C1 segment of cervical spinal cord (tissue), 14 donors: ENCODE results near the gene TTC13.
"Not testable (repeated sequence)": the region's sequence is repeated elsewhere in the genome, so short reads cannot be mapped to it uniquely, and the experiment has no call there.

ENCODE experiments used
- DNase-seq, 14 donors: peaks; one replicate each; lab custom pipeline; 2025; lab: John Stamatoyannopoulos, UW

TTC13 gene

DNA sequence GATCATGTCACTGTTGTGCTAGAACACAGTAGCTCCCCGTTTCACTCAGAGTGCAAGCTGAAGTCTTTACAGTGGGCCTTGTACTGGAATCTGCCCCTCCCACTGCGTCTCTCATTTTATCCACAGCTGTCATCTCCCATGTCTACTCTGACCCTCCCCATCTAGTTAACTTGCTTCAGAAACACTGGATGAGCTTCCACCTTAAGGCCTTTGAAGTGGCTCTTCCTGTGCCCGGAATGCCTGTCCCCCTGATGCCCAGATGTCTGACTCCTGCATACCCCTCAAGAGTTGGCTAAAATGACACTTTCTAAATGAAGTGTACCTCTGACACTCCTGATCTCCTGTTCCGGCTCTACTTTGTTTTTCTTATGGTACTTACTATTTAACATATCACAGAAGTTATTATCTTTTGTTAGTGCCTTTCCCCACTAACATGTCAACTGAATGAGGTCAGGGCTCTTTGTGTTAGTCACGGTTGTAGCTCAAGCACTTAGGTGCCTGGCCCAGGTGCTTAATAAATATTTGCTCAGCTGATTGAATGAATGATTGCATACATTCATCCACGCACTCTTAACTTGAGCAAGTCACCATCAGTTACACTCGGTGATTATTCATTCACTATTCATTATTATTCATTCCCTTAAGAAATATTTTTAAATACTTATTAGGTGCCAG lies 13.6 kb upstream of the TTC13 start:
- DNase-seq: no peak

GRCh38 chr1:230987448-230987847 lies 8.8 kb upstream of the TTC13 start:
- DNase-seq: no peak

DNA sequence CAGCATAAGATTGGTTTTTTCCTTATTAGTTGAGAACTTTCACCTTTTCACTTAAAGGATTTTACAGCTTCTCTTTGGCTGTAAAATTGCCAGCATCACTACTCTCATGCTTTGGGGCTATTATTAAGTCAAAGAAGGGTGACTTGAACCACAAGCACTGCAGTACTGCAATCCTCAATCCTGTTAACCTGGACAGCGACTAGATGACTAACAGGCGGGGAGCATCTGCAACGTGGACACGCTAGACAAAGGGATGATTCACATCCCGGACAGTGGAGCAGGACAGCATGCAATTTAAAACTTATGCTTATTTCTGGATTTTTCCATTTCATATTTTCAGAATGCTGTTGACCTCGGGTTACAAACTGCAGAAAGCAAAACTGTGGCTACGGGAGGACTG lies 8.3 kb upstream of the TTC13 start:
- peak in 1 of 14 donors; percentile 34 for DNase-seq

- DNase-seq: no peak
Observed at GRCh38 chr1:230985711-230986110, 7.0 kb upstream of the TTC13 start.

- DNase-seq: not testable (repeated sequence)
Observed at GRCh38 chr1:230984622-230985515, 6.2 kb upstream of the TTC13 start.

DNA sequence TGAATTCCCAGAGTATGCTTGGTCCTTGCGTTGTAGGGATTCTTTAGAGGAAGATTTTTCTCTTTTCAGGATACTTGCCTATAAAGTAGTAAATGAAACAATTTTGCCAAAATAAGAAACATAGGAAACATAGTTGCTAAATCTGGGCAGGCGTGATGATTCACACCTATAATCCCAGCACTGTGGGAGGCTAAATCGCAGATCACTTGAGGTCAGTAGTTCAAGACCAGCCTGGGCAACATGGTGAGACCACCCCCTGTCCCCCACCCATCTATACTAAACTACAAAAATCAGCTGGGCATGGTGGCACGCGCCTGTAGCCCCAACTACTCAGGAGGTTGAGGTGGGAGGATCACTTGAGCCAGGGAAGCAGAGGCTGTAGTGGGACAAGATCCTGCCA lies 5.2 kb upstream of the TTC13 start:
- no peak for DNase-seq

GRCh38 chr1:230982696-230983095 lies 4.0 kb upstream of the TTC13 start:
- no peak for DNase-seq

GRCh38 chr1:230979952-230980351 lies 1.3 kb upstream of the TTC13 start:
- no peak for DNase-seq

GRCh38 chr1:230979389-230979716 lies 692 bp upstream of the TTC13 start:
- DNase-seq: no peak

DNA sequence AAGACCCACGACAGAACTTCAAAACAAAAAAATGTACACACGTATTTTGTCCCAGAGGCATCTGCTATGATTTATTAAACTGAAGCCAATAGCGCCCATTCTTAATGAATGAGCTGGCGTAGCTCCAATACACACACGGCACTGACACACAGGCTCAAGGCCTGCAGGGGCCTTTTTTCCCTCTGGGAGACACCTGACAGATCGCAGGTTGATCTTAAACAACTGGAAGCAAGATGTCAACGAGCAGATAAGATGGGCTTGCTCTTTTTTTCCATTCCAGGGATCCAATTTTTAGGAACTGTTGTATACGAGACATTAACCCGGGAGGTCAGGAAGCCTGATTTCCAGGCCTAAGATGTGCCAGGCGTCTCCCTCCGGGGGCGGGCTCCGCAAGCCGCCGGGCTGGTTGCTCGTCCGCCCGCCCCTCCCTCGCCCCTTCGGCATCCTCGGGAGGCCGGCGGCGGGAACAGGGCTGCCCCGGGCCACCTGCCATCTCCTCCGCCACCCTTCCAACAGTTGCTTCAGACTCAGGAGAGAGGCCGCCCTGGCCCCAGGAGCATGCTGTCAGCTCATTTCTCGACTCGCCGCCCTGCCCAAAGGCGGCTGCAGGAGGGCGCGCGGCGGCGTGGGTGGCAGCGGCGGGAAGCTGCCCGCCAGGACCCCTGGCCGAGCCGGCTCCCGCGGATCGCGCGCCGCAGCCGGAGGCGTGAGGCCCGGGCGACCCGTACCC lies 735 bp downstream of the TTC13 start:
- peak in 3 of 14 donors; percentile 4 to 40 (median 29) for DNase-seq

- no peak for DNase-seq
Observed at GRCh38 chr1:230976825-230977747, 1.6 kb downstream of the TTC13 start.

- no peak for DNase-seq
Observed at GRCh38 chr1:230976360-230976759, 2.3 kb downstream of the TTC13 start.

DNA sequence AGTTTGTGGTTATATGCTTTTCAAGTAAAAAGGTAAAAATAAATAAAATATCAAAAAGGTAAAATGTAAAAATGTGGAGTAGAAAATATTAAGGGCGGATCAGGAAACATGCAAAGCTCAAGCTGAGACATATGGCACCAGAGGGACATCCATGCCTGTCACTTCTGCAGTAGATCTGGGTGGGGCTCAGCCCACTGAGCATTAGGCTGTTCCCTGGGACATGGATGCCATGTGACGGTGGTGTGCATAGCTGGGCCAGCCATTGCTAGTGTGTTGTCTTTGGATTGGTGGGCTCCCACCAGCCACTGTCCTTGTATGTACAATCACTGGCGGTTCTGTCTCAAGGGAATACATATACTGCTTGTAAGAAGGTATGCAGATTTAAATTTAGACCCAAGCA lies 3.0 kb downstream of the TTC13 start:
- no peak for DNase-seq

DNA sequence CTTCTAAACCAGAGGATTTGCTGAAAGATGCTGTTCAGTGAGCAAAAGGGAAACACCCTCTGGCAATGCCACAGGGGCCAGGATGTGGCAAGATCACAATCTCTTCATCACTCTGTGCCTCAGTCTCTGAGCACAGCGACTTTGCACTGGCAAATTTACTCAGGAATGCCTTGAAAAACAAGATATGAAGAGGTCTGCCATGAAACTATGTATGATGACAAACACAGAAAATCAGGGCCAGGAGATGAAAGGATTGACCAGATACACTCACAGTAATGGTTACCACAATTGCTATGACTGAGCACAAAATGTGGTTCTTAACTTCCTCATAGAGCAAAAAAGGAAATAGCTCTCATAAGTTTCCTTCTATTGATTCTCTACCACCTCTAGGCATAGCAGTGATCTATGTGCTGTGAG lies 5.8 kb downstream of the TTC13 start:
- DNase-seq: no peak

- no peak for DNase-seq
Observed at GRCh38 chr1:230971771-230972170, 6.9 kb downstream of the TTC13 start.

DNA sequence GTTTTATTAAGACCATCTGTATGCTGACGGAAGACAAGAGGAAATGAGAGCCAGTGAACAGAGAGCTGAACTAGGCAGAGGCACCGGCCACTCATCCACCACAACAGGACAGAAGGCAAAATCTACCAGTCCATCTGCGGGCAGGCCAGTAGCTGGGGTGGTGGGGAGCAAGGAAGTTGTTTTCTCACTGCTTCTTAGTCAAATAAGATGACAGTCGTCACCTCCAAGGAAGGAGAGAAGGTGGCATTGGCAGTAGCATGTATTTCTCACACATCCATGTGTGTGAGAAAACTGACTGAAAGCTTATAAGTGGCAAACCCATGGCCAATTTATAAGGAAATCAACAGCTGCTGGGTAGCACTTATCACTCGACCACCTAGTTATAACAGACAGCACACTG lies 8.2 kb downstream of the TTC13 start:
- no peak for DNase-seq

DNA sequence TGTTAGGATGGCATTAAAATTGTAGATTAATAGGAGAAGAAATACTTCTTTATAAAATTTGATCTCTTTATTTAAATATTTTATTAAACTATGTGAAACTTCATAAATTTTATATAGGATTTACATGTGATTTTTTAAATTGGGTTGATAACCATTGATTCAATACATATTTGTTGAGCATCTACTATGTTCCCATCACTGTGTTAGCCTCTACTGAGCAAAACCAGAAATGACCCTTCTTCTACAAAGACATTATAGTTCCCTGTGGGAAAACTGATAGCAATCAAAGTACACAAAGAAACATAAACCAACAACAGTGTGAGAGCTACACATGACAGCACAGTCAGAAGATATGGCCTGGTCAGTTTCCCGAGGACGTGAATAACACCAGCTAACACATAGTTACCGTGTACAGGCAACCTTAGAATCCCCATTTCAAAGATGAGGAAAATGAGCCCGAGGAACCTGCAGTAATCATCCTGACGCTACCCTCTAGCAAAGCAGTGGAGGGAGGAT lies 12.2 kb downstream of the TTC13 start:
- no peak for DNase-seq

DNA sequence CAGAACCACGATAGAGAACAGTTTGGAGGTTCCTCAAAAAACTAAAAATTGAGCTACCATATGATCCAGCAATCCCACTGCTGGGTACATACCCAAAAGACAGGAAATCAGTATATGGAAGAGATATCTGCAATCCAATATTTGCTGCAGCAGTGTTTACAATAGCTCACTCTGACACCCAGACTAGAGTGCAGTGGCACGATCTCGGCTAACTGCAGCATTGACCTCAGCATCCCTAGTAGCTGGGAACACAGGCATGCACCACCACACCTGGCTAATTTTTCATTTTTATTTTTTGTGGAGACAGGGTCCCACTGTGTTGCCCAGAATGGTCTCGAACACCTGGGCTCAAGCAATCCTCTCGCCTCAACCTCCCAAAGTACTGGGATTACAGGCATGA lies 13.1 kb downstream of the TTC13 start:
- DNase-seq: no peak

- no peak for DNase-seq
Observed at GRCh38 chr1:230964896-230965295, 13.8 kb downstream of the TTC13 start.

- DNase-seq: no peak
Observed at GRCh38 chr1:230958370-230958769, 20.3 kb downstream of the TTC13 start.

- DNase-seq: no peak
Observed at GRCh38 chr1:230957580-230957989, 21.1 kb downstream of the TTC13 start.
